ENCODE measurements around the gene PCDHA1. TPM values are rescaled to one million over a fixed set of nuclear protein-coding genes. Genes with fewer than 3 reads are reported as not detected.

The PCDHA1 gene
- total RNA-seq, 3 donors from 2014 or later (not counting 1 experiment from before 2014, with no cell fraction given) = not detected

DNA sequence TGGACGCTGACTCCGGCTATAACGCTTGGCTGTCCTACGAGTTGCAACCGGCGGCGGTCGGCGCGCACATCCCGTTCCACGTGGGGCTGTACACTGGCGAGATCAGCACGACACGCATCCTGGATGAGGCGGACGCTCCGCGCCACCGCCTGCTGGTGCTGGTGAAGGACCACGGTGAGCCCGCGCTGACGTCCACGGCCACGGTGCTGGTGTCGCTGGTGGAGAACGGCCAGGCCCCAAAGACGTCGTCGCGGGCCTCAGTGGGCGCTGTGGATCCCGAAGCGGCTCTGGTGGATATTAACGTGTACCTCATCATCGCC lies 91.3 kb downstream of the PCDHA1 start:
- intact Hi-C loops (cut with micrococcal nuclease) = no loop called here
- Mint-ChIP-seq H3K4me3 (no peak overlapping the region), H3K9me3 (peaks cover 8 to 16% of the 10 kb centered on the region in 2 donors), H3K36me3 (no peaks in the 10 kb centered on the region), H3K27me3 (ENCODE audit: low read depth in 2 of 2) (peaks cover 6% of the 10 kb centered on the region in 2 donors), H3K27ac (no peak overlapping the region), H3K4me1 (no peaks in the 10 kb centered on the region)
- Histone ChIP-seq H3K4me1 (ENCODE audit: control insufficient read depth, insufficient read depth, low read length) (no peaks in the 10 kb centered on the region), H3K9me3 (ENCODE audit: control insufficient read depth, insufficient read depth, low read length) (peaks cover 17% of the 10 kb centered on the region), H3K4me3 (ENCODE audit: low read length) (no peak overlapping the region), H3K27ac (ENCODE audit: low read length) (no peak overlapping the region), H3K36me3 (ENCODE audit: control insufficient read depth, insufficient read depth, low read length) (no peaks in the 10 kb centered on the region), H3K27me3 (ENCODE audit: control insufficient read depth, insufficient read depth, low read length) (peaks cover 6% of the 10 kb centered on the region)
- WGBS (ENCODE audit: insufficient coverage) = 48% methylated on average over 37 of the region's 37 CpGs
- TF ChIP-seq CTCF (IDR thresholded peaks at IDR 0.05) = no peak
- no peak for DNase-seq
- ATAC-seq = no peak

GRCh38 chr5:140881889-140882590 lies 96.1 kb downstream of the PCDHA1 start, which contains the start of gene PCDHA13:
Gene PCDHA13 (plus strand): TSS chr5:140882124. CDS start chr5:140882269, 145 bp downstream.
- Histone ChIP-seq H3K9me3 (ENCODE audit: control insufficient read depth, insufficient read depth, low read length) (peaks cover 14% of the 10 kb centered on the region), H3K4me1 (ENCODE audit: control insufficient read depth, insufficient read depth, low read length) (no peaks in the 10 kb centered on the region), H3K36me3 (ENCODE audit: control insufficient read depth, insufficient read depth, low read length) (no peaks in the 10 kb centered on the region), H3K27ac (ENCODE audit: low read length) (no peak within 1 kb of the TSS), H3K27me3 (ENCODE audit: control insufficient read depth, insufficient read depth, low read length) (peaks cover 5% of the 10 kb centered on the region), H3K4me3 (ENCODE audit: low read length) (no peak within 1 kb of the TSS)
- H3K27me3 Mint-ChIP-seq (ENCODE audit: low read depth in 2 of 2) = peaks cover 6% of the 10 kb centered on the region in 2 donors
- WGBS (ENCODE audit: insufficient coverage) = 15% methylated on average over 29 of the region's 35 CpGs
- no peaks in the 10 kb centered on the region for H3K4me1 Mint-ChIP-seq
- H3K27ac Mint-ChIP-seq = no peak within 1 kb of the TSS
- intact Hi-C loops (cut with micrococcal nuclease) = no loop called here
- no peaks in the 10 kb centered on the region for H3K36me3 Mint-ChIP-seq
- DNase-seq (no peak), ATAC-seq (no peak)
- H3K9me3 Mint-ChIP-seq = peaks cover 8 to 16% of the 10 kb centered on the region in 2 donors
- no peak for TF ChIP-seq CTCF (IDR thresholded peaks at IDR 0.05)
- no peak within 1 kb of the TSS for H3K4me3 Mint-ChIP-seq

DNA sequence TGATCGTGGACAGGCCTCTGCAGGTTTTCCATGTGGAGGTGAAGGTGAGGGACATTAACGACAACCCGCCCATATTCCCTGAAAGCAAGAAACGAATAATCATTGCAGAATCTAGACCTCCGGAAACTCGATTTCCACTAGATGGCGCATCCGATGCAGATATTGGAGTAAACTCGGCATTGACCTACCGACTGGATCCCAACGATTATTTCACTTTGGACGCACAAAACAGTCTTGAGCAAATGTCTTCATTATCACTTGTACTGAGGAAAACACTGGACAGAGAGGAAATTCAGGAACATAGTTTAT lies 96.6 kb downstream of the PCDHA1 start:
- Histone ChIP-seq H3K27ac (ENCODE audit: low read length) (no peak overlapping the region), H3K4me3 (ENCODE audit: low read length) (no peak overlapping the region), H3K4me1 (ENCODE audit: control insufficient read depth, insufficient read depth, low read length) (no peaks in the 10 kb centered on the region), H3K27me3 (ENCODE audit: control insufficient read depth, insufficient read depth, low read length) (peaks cover 5% of the 10 kb centered on the region), H3K36me3 (ENCODE audit: control insufficient read depth, insufficient read depth, low read length) (no peaks in the 10 kb centered on the region), H3K9me3 (ENCODE audit: control insufficient read depth, insufficient read depth, low read length) (peaks cover 14% of the 10 kb centered on the region)
- H3K27me3 Mint-ChIP-seq (ENCODE audit: low read depth in 2 of 2) = peaks cover 6% of the 10 kb centered on the region in 2 donors
- H3K4me3 Mint-ChIP-seq = no peak overlapping the region
- H3K27ac Mint-ChIP-seq = no peak overlapping the region
- ATAC-seq (no peak), DNase-seq (no peak)
- TF ChIP-seq CTCF (IDR thresholded peaks at IDR 0.05) = no peak
- no peaks in the 10 kb centered on the region for H3K36me3 Mint-ChIP-seq
- intact Hi-C loops (cut with micrococcal nuclease) = no loop called here
- WGBS (ENCODE audit: insufficient coverage) = 27% methylated on average over 12 of the region's 12 CpGs
- no peaks in the 10 kb centered on the region for H3K4me1 Mint-ChIP-seq
- H3K9me3 Mint-ChIP-seq = peaks cover 9 to 19% of the 10 kb centered on the region in 2 donors

GRCh38 chr5:140883373-140883772 lies 97.4 kb downstream of the PCDHA1 start:
- DNase-seq = no peak
- no peaks in the 10 kb centered on the region for H3K4me1 ChIP-seq (ENCODE audit: control insufficient read depth, insufficient read depth, low read length)
- no peak overlapping the region for H3K4me3 ChIP-seq (ENCODE audit: low read length)
- no peak for TF ChIP-seq CTCF (IDR thresholded peaks at IDR 0.05)
- H3K36me3 ChIP-seq (ENCODE audit: control insufficient read depth, insufficient read depth, low read length) = no peaks in the 10 kb centered on the region
- no peak overlapping the region for H3K27ac Mint-ChIP-seq
- peaks cover 6% of the 10 kb centered on the region in 2 donors for H3K27me3 Mint-ChIP-seq (ENCODE audit: low read depth in 2 of 2)
- H3K9me3 ChIP-seq (ENCODE audit: control insufficient read depth, insufficient read depth, low read length) = peaks cover 14% of the 10 kb centered on the region
- intact Hi-C loops (cut with micrococcal nuclease) = no loop called here
- 52% methylated on average over 41 of the region's 41 CpGs for WGBS (ENCODE audit: insufficient coverage)
- no peaks in the 10 kb centered on the region for H3K4me1 Mint-ChIP-seq
- H3K4me3 Mint-ChIP-seq = no peak overlapping the region
- H3K9me3 Mint-ChIP-seq = peaks cover 11 to 20% of the 10 kb centered on the region in 2 donors
- ATAC-seq = no peak
- no peak overlapping the region for H3K27ac ChIP-seq (ENCODE audit: low read length)
- H3K36me3 Mint-ChIP-seq = no peaks in the 10 kb centered on the region
- peaks cover 5% of the 10 kb centered on the region for H3K27me3 ChIP-seq (ENCODE audit: control insufficient read depth, insufficient read depth, low read length)
